Astrocyte (in vitro differentiated cells and primary cell): Measurements from ENCODE around the gene SARS1. TPM values are rescaled to one million over a fixed set of nuclear protein-coding genes. Genes with fewer than 3 reads are reported as not detected.

Experiments used
- DNase-seq: peaks from one replicate; pipeline ENCODE4 v3.0.0-alpha.2; 2010; ENCODE audit warnings: low read depth
- FAIRE-seq: peaks from 2 replicates; lab custom pipeline; 2011; peaks lifted over from hg19 to GRCh38; lab: Jason Lieb, UNC
- H2AFZ ChIP-seq: 2 replicates; pipeline ENCODE4 v1.6.0; 2012; ENCODE audit warnings: low read depth, low read length, inconsistent platforms
- H3K27ac ChIP-seq: 2 replicates; pipeline ENCODE4 v1.5.1; 2011; ENCODE audit warnings: low read depth, low read length, inconsistent platforms
- H3K27me3 ChIP-seq: 2 replicates; pipeline ENCODE4 v1.6.0; 2011; ENCODE audit warnings: low read length, inconsistent platforms; ENCODE audit not compliant: insufficient read depth
- H3K36me3 ChIP-seq: 2 replicates; pipeline ENCODE4 v1.5.1; 2011; ENCODE audit warnings: low read length, inconsistent platforms; ENCODE audit not compliant: insufficient read depth
- H3K4me1 ChIP-seq: 2 replicates; pipeline ENCODE4 v1.5.1; 2011; ENCODE audit warnings: low read length, inconsistent platforms; ENCODE audit not compliant: insufficient read depth
- H3K4me2 ChIP-seq: 2 replicates; pipeline ENCODE4 v1.6.0; 2012; ENCODE audit warnings: low read length, inconsistent platforms
- H3K4me3 ChIP-seq: 2 replicates; pipeline ENCODE4 v1.5.1; 2011; ENCODE audit warnings: low read depth, mild to moderate bottlenecking, low read length, inconsistent platforms; ENCODE audit not compliant: insufficient read depth
- H3K79me2 ChIP-seq: 2 replicates; pipeline ENCODE4 v1.6.0; 2012; ENCODE audit warnings: mild to moderate bottlenecking, low read length, inconsistent platforms; ENCODE audit not compliant: insufficient read depth
- H3K9ac ChIP-seq: 2 replicates; pipeline ENCODE4 v1.6.0; 2012; ENCODE audit warnings: mild to moderate bottlenecking, low read length, inconsistent platforms
- H3K9me3 ChIP-seq: 2 replicates; pipeline ENCODE4 v1.5.1; 2012; ENCODE audit warnings: low read depth, mild to moderate bottlenecking, low read length, inconsistent platforms; ENCODE audit not compliant: insufficient read depth
- H4K20me1 ChIP-seq: 2 replicates; pipeline ENCODE4 v1.6.0; 2012; ENCODE audit warnings: low read length, inconsistent platforms; ENCODE audit not compliant: insufficient read depth
- H3K27ac Mint-ChIP-seq: one replicate; pipeline ENCODE4 v1.8.0; 2021; ENCODE audit warnings: mild to moderate bottlenecking, mixed read lengths; ENCODE audit not compliant: unreplicated experiment
- H3K27me3 Mint-ChIP-seq: one replicate; pipeline ENCODE4 v1.8.0; 2021; ENCODE audit warnings: low read depth, mixed read lengths; ENCODE audit not compliant: unreplicated experiment
- H3K36me3 Mint-ChIP-seq: one replicate; pipeline ENCODE4 v1.8.0; 2021; ENCODE audit warnings: low read depth, mixed read lengths; ENCODE audit not compliant: unreplicated experiment
- H3K4me1 Mint-ChIP-seq: one replicate; pipeline ENCODE4 v1.8.0; 2021; ENCODE audit warnings: low read depth, mixed read lengths; ENCODE audit not compliant: unreplicated experiment
- H3K4me3 Mint-ChIP-seq: one replicate; pipeline ENCODE4 v1.8.0; 2021; ENCODE audit warnings: mild to moderate bottlenecking, moderate library complexity, mixed read lengths; ENCODE audit not compliant: unreplicated experiment
- H3K9me3 Mint-ChIP-seq: one replicate; pipeline ENCODE4 v1.8.0; 2021; ENCODE audit warnings: mild to moderate bottlenecking, mixed read lengths; ENCODE audit not compliant: unreplicated experiment
- EZH2 ChIP-seq: IDR thresholded peaks from 2 replicates; pipeline ENCODE4 v1.6.1; 2012; ENCODE audit warnings: mild to moderate bottlenecking, low read length, inconsistent platforms; ENCODE audit not compliant: insufficient read depth
- total RNA-seq: library from RNA; stranded (reverse); gene quantifications from 2 replicates; pipeline ENCODE4 v1.2.1, GENCODE V29; 2021
- TF ChIP-seq, protein P1 (sequence below): IDR thresholded peaks from 2 replicates; pipeline ENCODE4 v1.5.1; 2011; ENCODE audit warnings: low read depth, mild to moderate bottlenecking, inconsistent platforms, low read length, moderate library complexity; ENCODE audit not compliant: insufficient read depth

The SARS1 gene
- total RNA-seq, 1 donor from 2014 or later = 355 TPM

GRCh38 chr1:109255097-109255651 lies 41.5 kb downstream of the SARS1 start:
- Histone ChIP-seq H3K27ac (no peak overlapping the region), H2AFZ (peak overlapping the region; percentile 31), H3K79me2 (peaks cover 4% of the 10 kb centered on the region), H3K9me3 (no peaks in the 10 kb centered on the region), H3K4me1 (peaks cover 23% of the 10 kb centered on the region), H4K20me1 (no peaks in the 10 kb centered on the region), H3K27me3 (no peaks in the 10 kb centered on the region), H3K9ac (no peak overlapping the region), H3K4me2 (peak overlapping the region; percentile 54), H3K4me3 (no peak overlapping the region), H3K36me3 (no peaks in the 10 kb centered on the region)
- no peak for DNase-seq
- Mint-ChIP-seq H3K27ac (peak overlapping the region; percentile 81), H3K36me3 (peaks cover 9% of the 10 kb centered on the region), H3K27me3 (no peaks in the 10 kb centered on the region), H3K4me3 (no peak overlapping the region), H3K4me1 (peaks cover 15% of the 10 kb centered on the region), H3K9me3 (no peaks in the 10 kb centered on the region)
- FAIRE-seq = no peak
- TF ChIP-seq EZH2 = no peak
- TF ChIP-seq, protein P1, sequence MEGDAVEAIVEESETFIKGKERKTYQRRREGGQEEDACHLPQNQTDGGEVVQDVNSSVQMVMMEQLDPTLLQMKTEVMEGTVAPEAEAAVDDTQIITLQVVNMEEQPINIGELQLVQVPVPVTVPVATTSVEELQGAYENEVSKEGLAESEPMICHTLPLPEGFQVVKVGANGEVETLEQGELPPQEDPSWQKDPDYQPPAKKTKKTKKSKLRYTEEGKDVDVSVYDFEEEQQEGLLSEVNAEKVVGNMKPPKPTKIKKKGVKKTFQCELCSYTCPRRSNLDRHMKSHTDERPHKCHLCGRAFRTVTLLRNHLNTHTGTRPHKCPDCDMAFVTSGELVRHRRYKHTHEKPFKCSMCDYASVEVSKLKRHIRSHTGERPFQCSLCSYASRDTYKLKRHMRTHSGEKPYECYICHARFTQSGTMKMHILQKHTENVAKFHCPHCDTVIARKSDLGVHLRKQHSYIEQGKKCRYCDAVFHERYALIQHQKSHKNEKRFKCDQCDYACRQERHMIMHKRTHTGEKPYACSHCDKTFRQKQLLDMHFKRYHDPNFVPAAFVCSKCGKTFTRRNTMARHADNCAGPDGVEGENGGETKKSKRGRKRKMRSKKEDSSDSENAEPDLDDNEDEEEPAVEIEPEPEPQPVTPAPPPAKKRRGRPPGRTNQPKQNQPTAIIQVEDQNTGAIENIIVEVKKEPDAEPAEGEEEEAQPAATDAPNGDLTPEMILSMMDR = no peak

GRCh38 chr1:109255678-109256077 lies 42.0 kb downstream of the SARS1 start:
- peak overlapping the region; percentile 31 for H2AFZ ChIP-seq
- Mint-ChIP-seq H3K27ac (no peak overlapping the region), H3K9me3 (no peaks in the 10 kb centered on the region), H3K36me3 (peaks cover 9% of the 10 kb centered on the region), H3K27me3 (no peaks in the 10 kb centered on the region), H3K4me1 (peaks cover 15% of the 10 kb centered on the region), H3K4me3 (no peak overlapping the region)
- H3K4me3 ChIP-seq = no peak overlapping the region
- H3K36me3 ChIP-seq = no peaks in the 10 kb centered on the region
- peaks cover 21% of the 10 kb centered on the region for H3K4me1 ChIP-seq
- H4K20me1 ChIP-seq = no peaks in the 10 kb centered on the region
- DNase-seq (no peak), FAIRE-seq (no peak)
- no peak for TF ChIP-seq EZH2
- TF ChIP-seq, protein P1 = no peak
- no peak overlapping the region for H3K27ac ChIP-seq
- H3K9ac ChIP-seq = no peak overlapping the region
- H3K4me2 ChIP-seq = no peak overlapping the region
- H3K27me3 ChIP-seq = no peaks in the 10 kb centered on the region
- peaks cover 4% of the 10 kb centered on the region for H3K79me2 ChIP-seq
- H3K9me3 ChIP-seq = no peaks in the 10 kb centered on the region

DNA sequence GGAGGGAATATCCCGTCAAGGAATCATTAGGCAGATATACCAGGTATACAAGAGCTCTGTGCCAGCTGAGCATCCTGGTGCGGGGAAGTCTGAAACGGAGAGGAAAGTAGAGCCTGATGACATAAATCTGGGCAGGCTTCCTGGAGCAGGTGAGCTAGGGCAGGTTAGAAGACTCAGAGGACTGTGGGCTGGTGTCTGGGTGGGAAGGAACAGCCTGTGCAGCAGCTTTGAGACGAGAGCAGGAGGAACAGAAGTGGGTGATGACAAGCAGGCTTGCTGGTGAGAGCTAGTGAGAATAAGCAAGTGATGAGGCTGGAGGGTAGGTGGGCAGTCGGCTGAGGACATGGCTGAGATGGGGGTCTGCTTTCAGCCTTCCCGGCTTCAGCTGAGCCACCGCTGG lies 42.4 kb downstream of the SARS1 start:
- Mint-ChIP-seq H3K36me3 (peaks cover 9% of the 10 kb centered on the region), H3K27me3 (no peaks in the 10 kb centered on the region), H3K27ac (no peak overlapping the region), H3K4me1 (peaks cover 15% of the 10 kb centered on the region), H3K4me3 (no peak overlapping the region), H3K9me3 (no peaks in the 10 kb centered on the region)
- Histone ChIP-seq H3K4me2 (no peak overlapping the region), H3K79me2 (peaks cover 4% of the 10 kb centered on the region), H3K4me1 (peaks cover 21% of the 10 kb centered on the region), H3K27ac (no peak overlapping the region), H3K36me3 (no peaks in the 10 kb centered on the region), H4K20me1 (no peaks in the 10 kb centered on the region), H3K4me3 (no peak overlapping the region), H3K9ac (no peak overlapping the region), H3K27me3 (no peaks in the 10 kb centered on the region), H2AFZ (no peak overlapping the region), H3K9me3 (no peaks in the 10 kb centered on the region)
- DNase-seq = no peak
- FAIRE-seq = no peak
- TF ChIP-seq, protein P1 = no peak
- no peak for TF ChIP-seq EZH2
